ENCODE measurements around the gene HPSE2.

GRCh38 chr10:98538472-98538871, 697.2 kb downstream of the HPSE2 start:
- TF ChIP-seq TCF7L2 (IDR thresholded peaks at IDR 0.05; ENCODE audit: low read depth, low read length), result no peak
- no peak for TF ChIP-seq CTCF (IDR thresholded peaks at IDR 0.05)
- TF ChIP-seq POLR2AphosphoS5 (IDR thresholded peaks at IDR 0.05; ENCODE audit: low read depth, low read length), result no peak
- TF ChIP-seq REST (IDR thresholded peaks at IDR 0.05; ENCODE audit: insufficient read depth in 1 of 2, low read depth in 2 of 2, low read length in 1 of 2), result no peak
- TF ChIP-seq SIN3A (IDR thresholded peaks at IDR 0.05; ENCODE audit: borderline replicate concordance, insufficient read depth, low read depth, low read length), result no peak
